Epithelial cell of prostate (primary cell): ENCODE results near the gene MAMLD1.

Experiments used
- DNase-seq: peaks from one replicate; pipeline ENCODE4 v3.0.0-alpha.2; 2011; ENCODE audit warnings: low read depth, low spot score
- H3K27ac ChIP-seq: fragments of 450-650 bp; 2 replicates; pipeline ENCODE4 v1.5.1; 2017; ENCODE audit warnings: mild to moderate bottlenecking

MAMLD1 gene

DNA sequence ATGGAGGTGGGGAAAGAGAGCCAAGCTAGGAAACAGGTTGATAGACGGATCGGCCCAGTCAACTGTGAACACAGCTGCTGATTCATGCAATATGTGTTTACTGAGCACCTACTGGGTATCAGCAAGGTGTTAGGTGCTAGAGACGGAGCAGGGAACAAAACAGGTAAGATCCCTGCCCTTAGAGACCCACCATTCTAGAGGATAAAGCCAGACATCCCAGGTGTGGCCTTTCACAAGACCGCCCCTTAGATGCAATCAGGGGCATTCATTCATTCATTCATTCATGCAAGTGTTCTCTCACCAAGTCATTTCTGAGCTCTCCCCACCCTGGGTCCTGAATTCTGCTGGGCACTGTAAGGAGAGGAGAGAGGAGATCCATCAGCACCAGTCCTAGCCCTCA is 185.1 kb downstream of the MAMLD1 start:
- no peak overlapping the region for H3K27ac ChIP-seq
- DNase-seq: no peak

DNA sequence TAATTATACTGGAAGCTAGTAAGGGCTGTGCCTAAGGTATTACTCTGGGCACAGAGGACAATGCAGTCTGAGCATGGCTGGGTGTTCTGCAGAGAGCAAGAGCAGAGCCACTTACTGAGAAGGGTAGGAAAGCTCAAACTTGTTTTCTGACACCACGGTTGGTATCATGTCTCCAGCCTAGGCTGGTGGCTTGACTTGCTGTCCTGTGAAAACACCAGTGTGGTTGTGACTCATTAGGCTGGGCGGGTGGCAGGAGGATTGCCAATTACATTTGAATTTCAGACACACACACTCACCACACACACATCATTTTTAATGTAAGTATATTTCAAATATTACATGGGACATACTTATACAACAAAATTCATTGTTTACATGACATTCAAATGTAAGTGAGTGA is 185.6 kb downstream of the MAMLD1 start:
- no peak overlapping the region for H3K27ac ChIP-seq
- peak; percentile 16 for DNase-seq

DNA sequence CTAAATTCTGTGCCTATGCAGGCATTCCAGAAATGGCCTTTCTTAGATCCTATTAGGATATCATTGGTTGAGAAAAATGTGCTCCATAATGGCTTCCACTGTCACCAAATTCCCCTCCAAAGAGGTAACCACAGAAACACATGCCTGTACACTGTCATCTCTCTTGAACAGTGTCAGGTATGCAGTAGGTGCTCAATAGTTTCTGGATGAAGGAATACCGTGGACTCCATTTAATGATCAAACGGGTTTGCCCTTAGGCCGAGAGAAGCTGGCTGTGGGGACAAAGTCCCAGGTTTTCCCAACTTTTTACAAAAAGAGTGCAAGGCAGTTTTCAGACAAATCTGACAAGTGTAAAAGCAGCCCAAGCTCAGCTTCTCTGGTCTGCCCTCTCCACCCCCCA is 188.8 kb downstream of the MAMLD1 start:
- DNase-seq: no peak

DNA sequence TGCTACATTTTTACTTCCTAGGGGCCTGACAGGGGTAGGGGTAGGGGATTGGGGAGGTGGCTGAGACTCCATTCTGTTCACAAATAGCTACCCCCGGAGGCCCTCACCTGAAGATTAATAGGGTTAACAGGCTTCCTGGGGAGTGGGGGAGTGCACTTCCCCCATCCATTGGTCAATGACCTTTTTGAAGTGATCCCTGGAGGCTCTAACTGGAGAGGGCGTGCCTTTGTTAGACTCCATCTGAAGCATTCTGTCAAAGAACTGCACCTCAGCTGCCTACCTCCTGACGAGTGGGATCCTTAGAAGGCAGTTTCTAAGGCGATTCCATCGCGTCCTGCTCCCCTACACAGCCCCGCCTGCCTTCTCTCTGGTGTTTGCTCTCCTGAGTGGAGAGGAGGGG is 195.3 kb downstream of the MAMLD1 start:
- no peak overlapping the region for H3K27ac ChIP-seq

More for the DNA sequence above, 188.8 kb downstream of the MAMLD1 start:
- no peak overlapping the region for H3K27ac ChIP-seq

More for the DNA sequence above, 195.3 kb downstream of the MAMLD1 start:
- DNase-seq: no peak
